Measurements from ENCODE around the gene PTGR2.

DNA sequence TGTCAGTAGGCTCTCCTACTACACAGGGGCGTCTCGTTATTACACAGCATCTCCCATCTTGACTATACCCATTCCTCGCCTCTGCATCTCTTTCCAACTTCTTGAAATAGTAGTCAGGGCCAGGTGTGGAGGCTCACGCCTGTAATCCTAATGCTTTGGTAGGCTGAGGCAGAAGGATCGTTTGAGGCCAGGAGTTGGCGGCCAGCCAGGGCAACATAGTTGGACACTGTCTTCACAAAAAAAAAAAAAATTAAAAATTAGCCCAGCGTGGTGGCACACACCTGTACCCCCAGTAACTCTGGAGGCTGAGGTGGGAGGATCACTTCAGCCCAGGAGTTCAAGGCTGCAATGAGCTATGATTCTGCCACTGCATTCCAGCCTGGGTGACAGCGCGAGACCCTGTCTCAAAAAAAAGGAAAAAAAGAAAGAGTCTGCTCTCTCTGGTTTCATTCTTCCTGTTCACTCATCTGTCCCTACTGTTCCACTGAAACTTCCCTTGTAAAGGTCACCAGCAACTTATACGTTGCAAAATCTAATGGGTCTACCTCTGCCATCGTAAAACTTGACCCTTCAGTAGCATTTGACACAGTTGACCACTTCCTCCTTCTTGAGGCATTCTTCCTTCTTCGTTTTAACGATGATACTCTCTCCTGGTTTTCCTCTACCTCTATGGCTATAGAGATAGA, 41.0 kb upstream of the PTGR2 start:
- no peak for TF ChIP-seq GATA3 (IDR thresholded peaks at IDR 0.05; ENCODE audit: low read depth, low read length)
- no peak for TF ChIP-seq GATA2 (IDR thresholded peaks at IDR 0.05; ENCODE audit: low read depth, low read length)

Data from SH-SY5Y (cell line).